SKM-1 treated with dmso at 0.1 percent for 144 hours (cell line): ENCODE measurements around the gene SLIT1.
A peak's percentile ranks its signal among the peaks of the same experiment; 100 is the strongest.

Source experiments
- DNase-seq: peaks from one replicate; lab custom pipeline; 2025; ENCODE audit not compliant: unreplicated experiment; lab: John Stamatoyannopoulos, UW

Gene SLIT1

GRCh38 chr10:97203220-97203619, 17.5 kb upstream of the SLIT1 start:
- no peak for DNase-seq

- DNase-seq = no peak
These were observed 14.9 kb upstream of the SLIT1 start for GRCh38 chr10:97200616-97201015.

GRCh38 chr10:97199152-97199551, 13.4 kb upstream of the SLIT1 start:
- DNase-seq = no peak

GRCh38 chr10:97197030-97197500, 11.3 kb upstream of the SLIT1 start:
- DNase-seq = no peak

- DNase-seq = peak; percentile 31
These were observed 10.7 kb upstream of the SLIT1 start for GRCh38 chr10:97196223-97197029.

- DNase-seq = no peak
These were observed 10.0 kb upstream of the SLIT1 start for GRCh38 chr10:97195706-97196222.

- no peak for DNase-seq
These were observed 7.2 kb upstream of the SLIT1 start for GRCh38 chr10:97192952-97193435.

GRCh38 chr10:97190450-97190849, 4.7 kb upstream of the SLIT1 start:
- no peak for DNase-seq

- DNase-seq = no peak
These were observed 2.5 kb upstream of the SLIT1 start for GRCh38 chr10:97188261-97188711.

- DNase-seq = no peak
These were observed 1.2 kb upstream of the SLIT1 start for GRCh38 chr10:97186911-97187310.

GRCh38 chr10:97184971-97185325, 811 bp downstream of the SLIT1 start:
- no peak for DNase-seq

- DNase-seq = no peak
These were observed 2.4 kb downstream of the SLIT1 start for GRCh38 chr10:97183314-97183713.

- no peak for DNase-seq
These were observed 3.3 kb downstream of the SLIT1 start for GRCh38 chr10:97182288-97182990.

- no peak for DNase-seq
These were observed 4.8 kb downstream of the SLIT1 start for GRCh38 chr10:97180986-97181385.

- no peak for DNase-seq
These were observed 5.4 kb downstream of the SLIT1 start for GRCh38 chr10:97180363-97180755.

GRCh38 chr10:97179731-97180362, 5.9 kb downstream of the SLIT1 start:
- DNase-seq = no peak

- DNase-seq = no peak
These were observed 6.4 kb downstream of the SLIT1 start for GRCh38 chr10:97179311-97179710.

GRCh38 chr10:97178074-97178473, 7.7 kb downstream of the SLIT1 start:
- no peak for DNase-seq

- no peak for DNase-seq
These were observed 9.5 kb downstream of the SLIT1 start for GRCh38 chr10:97176226-97176625.

GRCh38 chr10:97175586-97175985, 10.2 kb downstream of the SLIT1 start:
- no peak for DNase-seq

- no peak for DNase-seq
These were observed 10.8 kb downstream of the SLIT1 start for GRCh38 chr10:97174941-97175340.
